GM18873 (cell line): ENCODE measurements around the gene IFI30.

Experiments
- ATAC-seq: cut with Tn5 transposase; IDR thresholded peaks from one replicate; pipeline ENCODE4 v1.9.1; 2021; ENCODE audit warnings: mild to moderate bottlenecking, moderate library complexity, moderate number of reproducible peaks; ENCODE audit not compliant: unreplicated experiment, low FRiP score

IFI30 gene

GRCh38 chr19:18221815-18222725 is 48.5 kb downstream of the IFI30 start:
- ATAC-seq, result no peak

GRCh38 chr19:18223860-18224524 is 50.4 kb downstream of the IFI30 start:
- ATAC-seq, result no peak

- ATAC-seq, result peak; percentile 77
Observed at GRCh38 chr19:18224525-18225354, 51.1 kb downstream of the IFI30 start.

GRCh38 chr19:18225355-18225701 is 51.7 kb downstream of the IFI30 start:
- no peak for ATAC-seq

GRCh38 chr19:18225702-18226468 is 52.3 kb downstream of the IFI30 start, which contains the start of gene PDE4C:
Gene PDE4C (minus strand): TSS chr19:18226438. CDS start chr19:18226415, 23 bp downstream.
- no peak for ATAC-seq

- no peak for ATAC-seq
Observed at GRCh38 chr19:18226956-18227780, 53.6 kb downstream of the IFI30 start.
